ENCODE results near the gene METTL25. TPM values are rescaled to one million over a fixed set of nuclear protein-coding genes. Genes with fewer than 3 reads are reported as not detected.

Gene METTL25
- total RNA-seq, 1 experiment from 2014 or later, result 5.1 TPM

DNA sequence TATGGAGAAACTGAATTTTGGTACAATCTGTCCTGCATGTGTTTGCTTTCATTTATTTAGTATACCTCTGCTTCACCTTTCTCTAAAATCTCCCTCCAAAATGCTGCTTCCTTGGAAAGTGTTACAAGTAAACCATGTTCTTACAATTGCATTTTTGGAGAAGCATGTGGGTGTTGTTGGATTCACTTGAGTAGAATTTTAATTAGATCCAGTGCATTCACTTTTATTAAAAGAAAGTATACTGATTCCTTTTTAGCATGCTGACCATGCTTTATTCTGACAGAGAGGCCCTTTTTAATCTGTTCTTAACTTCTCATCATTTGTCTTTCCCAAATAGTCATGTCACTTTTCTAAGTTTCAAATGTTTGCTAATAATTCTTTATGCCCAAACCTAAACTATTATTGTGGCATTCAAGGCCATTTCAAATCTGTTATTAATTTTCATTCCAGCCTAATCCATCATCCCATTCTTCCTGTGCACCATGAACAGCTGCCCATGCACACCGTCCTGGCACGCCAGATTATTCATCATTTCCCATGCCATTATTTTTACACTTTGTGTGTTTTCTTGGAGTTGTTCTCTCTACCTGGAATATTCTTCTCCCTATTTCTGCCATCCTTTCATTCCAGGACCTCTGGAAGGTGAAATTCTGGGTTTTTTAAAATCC is 90.7 kb downstream of the METTL25 start:
- Histone ChIP-seq H3K4me1 (ENCODE audit: insufficient read depth, low read length) (no peaks in the 10 kb centered on the region), H3K9me2 (replicated peaks; ENCODE audit: low read length) (no peaks in the 10 kb centered on the region), H3K4me3 (ENCODE audit: low read length) (no peak overlapping the region), H3K27ac (ENCODE audit: low read length) (no peak overlapping the region), H3K79me2 (ENCODE audit: low read length) (no peaks in the 10 kb centered on the region), H3K36me3 (ENCODE audit: low read depth, low read length) (no peaks in the 10 kb centered on the region), H3K27me3 (ENCODE audit: low read length) (no peaks in the 10 kb centered on the region), H2AFZ (ENCODE audit: low read length) (no peak overlapping the region), H3F3A (ENCODE audit: low read length, unreplicated experiment) (no peaks in the 10 kb centered on the region), H4K20me1 (ENCODE audit: low read length) (no peaks in the 10 kb centered on the region), H3K9me3 (ENCODE audit: low read length) (no peaks in the 10 kb centered on the region), H3K9ac (ENCODE audit: low read length) (no peak overlapping the region), H3K4me2 (ENCODE audit: low read length) (no peak overlapping the region)
- ATAC-seq (no peak), DNase-seq (no peak)
- TF ChIP-seq, protein P1, sequence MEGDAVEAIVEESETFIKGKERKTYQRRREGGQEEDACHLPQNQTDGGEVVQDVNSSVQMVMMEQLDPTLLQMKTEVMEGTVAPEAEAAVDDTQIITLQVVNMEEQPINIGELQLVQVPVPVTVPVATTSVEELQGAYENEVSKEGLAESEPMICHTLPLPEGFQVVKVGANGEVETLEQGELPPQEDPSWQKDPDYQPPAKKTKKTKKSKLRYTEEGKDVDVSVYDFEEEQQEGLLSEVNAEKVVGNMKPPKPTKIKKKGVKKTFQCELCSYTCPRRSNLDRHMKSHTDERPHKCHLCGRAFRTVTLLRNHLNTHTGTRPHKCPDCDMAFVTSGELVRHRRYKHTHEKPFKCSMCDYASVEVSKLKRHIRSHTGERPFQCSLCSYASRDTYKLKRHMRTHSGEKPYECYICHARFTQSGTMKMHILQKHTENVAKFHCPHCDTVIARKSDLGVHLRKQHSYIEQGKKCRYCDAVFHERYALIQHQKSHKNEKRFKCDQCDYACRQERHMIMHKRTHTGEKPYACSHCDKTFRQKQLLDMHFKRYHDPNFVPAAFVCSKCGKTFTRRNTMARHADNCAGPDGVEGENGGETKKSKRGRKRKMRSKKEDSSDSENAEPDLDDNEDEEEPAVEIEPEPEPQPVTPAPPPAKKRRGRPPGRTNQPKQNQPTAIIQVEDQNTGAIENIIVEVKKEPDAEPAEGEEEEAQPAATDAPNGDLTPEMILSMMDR (conservative IDR thresholded peaks at IDR 0.05; ENCODE audit: low read depth, low read length), result no peak
- TF ChIP-seq EZH2phosphoT487 (IDR thresholded peaks at IDR 0.05; ENCODE audit: borderline replicate concordance, low read length), result no peak
- TF ChIP-seq EZH2 (IDR thresholded peaks at IDR 0.05; ENCODE audit: low read length, unreplicated experiment), result no peak
- intact Hi-C loops (cut with micrococcal nuclease), result no loop called here
- ChIA-PET POLR2A (ENCODE audit: unreplicated experiment) (interaction anchor here (0.6 kb wide), 1 partner anchor 157 kb away, joined by 4 read pairs; no protein-coding TSS in a partner anchor), CTCF (no interaction called here)
- no TSS peak for BruUV-seq (replicated peaks)

DNA sequence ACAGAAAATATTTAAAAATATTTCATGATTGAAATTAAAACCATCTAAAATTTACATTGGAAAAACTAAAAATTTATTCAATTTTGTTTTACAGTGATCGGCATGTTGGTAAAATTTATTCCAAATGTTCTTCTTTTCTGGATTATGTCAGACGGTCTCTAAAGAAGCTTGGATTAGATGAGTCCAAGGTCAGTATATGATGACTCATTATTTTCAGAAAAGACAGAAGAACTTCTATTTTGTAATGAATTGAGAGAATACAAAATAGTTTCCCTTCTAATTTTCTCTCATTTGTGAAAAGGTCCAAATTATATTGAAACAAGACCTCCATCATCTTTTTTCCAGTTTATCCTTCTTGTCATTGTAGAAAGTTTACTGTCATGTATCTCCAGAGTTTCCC is 98.3 kb downstream of the METTL25 start:
- intact Hi-C loops (cut with micrococcal nuclease), result no loop called here
- ChIA-PET CTCF (no interaction called here), POLR2A (ENCODE audit: unreplicated experiment) (no interaction called here)
- Histone ChIP-seq H3K9me2 (replicated peaks; ENCODE audit: low read length) (no peaks in the 10 kb centered on the region), H3K4me2 (ENCODE audit: low read length) (no peak overlapping the region), H2AFZ (ENCODE audit: low read length) (no peak overlapping the region), H3K4me1 (ENCODE audit: insufficient read depth, low read length) (no peaks in the 10 kb centered on the region), H3K9me3 (ENCODE audit: low read length) (no peaks in the 10 kb centered on the region), H3F3A (ENCODE audit: low read length, unreplicated experiment) (no peaks in the 10 kb centered on the region), H3K4me3 (ENCODE audit: low read length) (no peak overlapping the region), H4K20me1 (ENCODE audit: low read length) (no peaks in the 10 kb centered on the region), H3K27ac (ENCODE audit: low read length) (no peak overlapping the region), H3K9ac (ENCODE audit: low read length) (no peak overlapping the region), H3K36me3 (ENCODE audit: low read depth, low read length) (no peaks in the 10 kb centered on the region), H3K27me3 (ENCODE audit: low read length) (no peaks in the 10 kb centered on the region), H3K79me2 (ENCODE audit: low read length) (no peaks in the 10 kb centered on the region)
- ATAC-seq, result no peak
- TF ChIP-seq, protein P1 (conservative IDR thresholded peaks at IDR 0.05; ENCODE audit: low read depth, low read length), result no peak
- TF ChIP-seq EZH2 (IDR thresholded peaks at IDR 0.05; ENCODE audit: low read length, unreplicated experiment) (no peak), EZH2phosphoT487 (IDR thresholded peaks at IDR 0.05; ENCODE audit: borderline replicate concordance, low read length) (no peak)
- no TSS peak for BruUV-seq (replicated peaks)
- DNase-seq, result no peak

DNA sequence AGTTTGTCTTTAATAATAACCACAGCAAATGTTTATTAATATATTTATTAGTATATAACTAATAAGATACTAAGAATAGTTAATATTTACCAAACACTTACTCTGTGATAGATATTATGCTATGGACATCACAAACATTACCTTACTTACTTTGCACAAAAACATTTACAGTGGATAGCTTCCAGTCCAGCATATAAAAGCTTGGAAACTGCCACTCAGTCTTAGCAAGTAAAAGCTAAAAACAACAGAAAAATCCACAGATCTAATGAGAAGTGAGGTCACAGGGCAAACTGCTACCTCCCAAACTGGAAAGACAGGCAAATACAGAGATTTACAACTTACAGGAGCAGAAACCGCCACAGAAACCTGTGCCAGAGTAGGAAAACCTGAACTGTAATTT is 99.8 kb downstream of the METTL25 start:
- no peaks in the 10 kb centered on the region for H4K20me1 ChIP-seq (ENCODE audit: low read length)
- ChIA-PET POLR2A (ENCODE audit: unreplicated experiment) (no interaction called here), CTCF (no interaction called here)
- no peak overlapping the region for H3K27ac ChIP-seq (ENCODE audit: low read length)
- no peaks in the 10 kb centered on the region for H3F3A ChIP-seq (ENCODE audit: low read length, unreplicated experiment)
- H3K4me3 ChIP-seq (ENCODE audit: low read length), result no peak overlapping the region
- no peaks in the 10 kb centered on the region for H3K79me2 ChIP-seq (ENCODE audit: low read length)
- H3K4me1 ChIP-seq (ENCODE audit: insufficient read depth, low read length), result no peaks in the 10 kb centered on the region
- no peaks in the 10 kb centered on the region for H3K36me3 ChIP-seq (ENCODE audit: low read depth, low read length)
- no peaks in the 10 kb centered on the region for H3K9me2 ChIP-seq (replicated peaks; ENCODE audit: low read length)
- H3K9ac ChIP-seq (ENCODE audit: low read length), result no peak overlapping the region
- H3K27me3 ChIP-seq (ENCODE audit: low read length), result no peaks in the 10 kb centered on the region
- DNase-seq (peak; percentile 13), ATAC-seq (no peak)
- TF ChIP-seq EZH2phosphoT487 (IDR thresholded peaks at IDR 0.05; ENCODE audit: borderline replicate concordance, low read length) (no peak), EZH2 (IDR thresholded peaks at IDR 0.05; ENCODE audit: low read length, unreplicated experiment) (no peak)
- TF ChIP-seq, protein P1 (conservative IDR thresholded peaks at IDR 0.05; ENCODE audit: low read depth, low read length), result no peak
- H3K4me2 ChIP-seq (ENCODE audit: low read length), result no peak overlapping the region
- H3K9me3 ChIP-seq (ENCODE audit: low read length), result no peaks in the 10 kb centered on the region
- intact Hi-C loops (cut with micrococcal nuclease), result no loop called here
- BruUV-seq (replicated peaks), result no TSS peak
- no peak overlapping the region for H2AFZ ChIP-seq (ENCODE audit: low read length)
